ENCODE data around the gene NDUFB7. TPM values are rescaled to one million over a fixed set of nuclear protein-coding genes. Genes with fewer than 3 reads are reported as not detected.

Gene NDUFB7
- total RNA-seq, 1 donor from 2014 or later, result 400 TPM

DNA sequence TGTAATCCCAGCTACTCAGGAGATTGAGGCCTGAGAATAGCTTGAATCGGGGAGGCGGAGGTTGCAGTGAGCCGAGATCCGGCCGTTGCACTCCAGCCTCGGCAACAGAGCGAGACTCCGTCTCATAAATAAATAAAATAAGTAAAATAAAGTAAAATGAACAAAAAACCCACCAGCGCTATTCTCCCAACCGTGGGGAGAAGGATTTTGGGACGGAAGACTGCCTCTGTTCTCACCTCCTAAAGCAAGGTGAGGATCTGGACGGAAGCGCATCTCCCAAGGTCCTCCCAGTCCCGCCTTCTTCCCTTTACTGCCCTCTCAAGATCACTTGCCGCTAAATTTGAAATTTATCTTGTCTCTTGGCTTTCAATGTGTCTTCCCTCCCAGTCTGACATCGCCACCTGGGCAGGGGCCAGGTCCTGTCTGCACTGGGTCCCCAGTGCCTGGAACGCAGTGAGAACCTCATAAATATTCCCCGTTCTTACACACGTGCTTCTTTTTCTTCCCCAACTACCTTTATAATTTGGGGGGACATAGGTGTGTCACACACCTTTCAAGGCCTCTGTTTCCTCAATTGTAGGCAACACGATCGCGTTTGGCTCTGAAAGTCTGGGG, 52.5 kb downstream of the NDUFB7 start:
- no peak for DNase-seq (ENCODE audit: low read depth)
- TF ChIP-seq, protein P1, sequence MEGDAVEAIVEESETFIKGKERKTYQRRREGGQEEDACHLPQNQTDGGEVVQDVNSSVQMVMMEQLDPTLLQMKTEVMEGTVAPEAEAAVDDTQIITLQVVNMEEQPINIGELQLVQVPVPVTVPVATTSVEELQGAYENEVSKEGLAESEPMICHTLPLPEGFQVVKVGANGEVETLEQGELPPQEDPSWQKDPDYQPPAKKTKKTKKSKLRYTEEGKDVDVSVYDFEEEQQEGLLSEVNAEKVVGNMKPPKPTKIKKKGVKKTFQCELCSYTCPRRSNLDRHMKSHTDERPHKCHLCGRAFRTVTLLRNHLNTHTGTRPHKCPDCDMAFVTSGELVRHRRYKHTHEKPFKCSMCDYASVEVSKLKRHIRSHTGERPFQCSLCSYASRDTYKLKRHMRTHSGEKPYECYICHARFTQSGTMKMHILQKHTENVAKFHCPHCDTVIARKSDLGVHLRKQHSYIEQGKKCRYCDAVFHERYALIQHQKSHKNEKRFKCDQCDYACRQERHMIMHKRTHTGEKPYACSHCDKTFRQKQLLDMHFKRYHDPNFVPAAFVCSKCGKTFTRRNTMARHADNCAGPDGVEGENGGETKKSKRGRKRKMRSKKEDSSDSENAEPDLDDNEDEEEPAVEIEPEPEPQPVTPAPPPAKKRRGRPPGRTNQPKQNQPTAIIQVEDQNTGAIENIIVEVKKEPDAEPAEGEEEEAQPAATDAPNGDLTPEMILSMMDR (conservative IDR thresholded peaks at IDR 0.05; ENCODE audit: low read depth, low read length), result no peak
- H3K4me3 ChIP-seq (ENCODE audit: low read depth, low read length), result no peak overlapping the region

DNA sequence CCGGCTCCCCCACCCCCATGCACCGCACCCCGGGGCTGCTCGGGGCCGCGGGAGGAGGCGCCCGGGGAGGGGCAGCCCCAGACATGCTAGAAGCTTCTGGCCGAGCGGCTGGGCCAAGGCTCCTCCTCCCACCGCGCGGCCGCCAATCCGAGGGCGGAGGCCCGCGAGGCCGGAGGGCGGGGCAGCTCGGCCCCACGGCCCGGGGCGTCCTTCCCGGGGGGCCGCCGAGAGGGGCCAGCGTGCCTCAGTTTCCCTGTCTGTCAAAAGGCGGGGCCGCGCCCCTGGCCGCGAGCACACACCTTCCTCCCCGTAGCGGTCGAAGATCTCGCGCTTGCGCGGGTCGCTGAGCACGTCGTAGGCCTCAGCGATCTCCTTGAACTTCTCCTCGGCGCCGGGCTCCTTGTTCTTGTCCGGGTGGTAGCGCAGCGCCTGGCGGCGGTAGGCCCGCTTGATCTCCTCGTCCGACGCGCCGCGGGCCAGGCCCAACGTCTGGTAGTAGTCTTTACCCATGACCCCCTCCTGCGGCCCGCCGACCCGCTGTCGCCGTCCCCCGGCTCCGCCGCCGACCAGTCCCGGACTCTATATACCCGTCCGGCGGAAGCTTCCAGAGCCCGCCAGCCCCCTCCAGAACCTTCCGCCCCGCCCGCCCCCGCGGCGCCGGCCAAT, 53.9 kb downstream of the NDUFB7 start, which contains the start of gene DNAJB1:
Gene DNAJB1 (minus strand): TSS at position 558 of the 666 bp plus-strand sequence. CDS start 48 bp downstream, at position 510.
- TF ChIP-seq, protein P1 (conservative IDR thresholded peaks at IDR 0.05; ENCODE audit: low read depth, low read length), result no peak
- no peak for DNase-seq (ENCODE audit: low read depth)
- H3K4me3 ChIP-seq (ENCODE audit: low read depth, low read length), result peak within 1 kb of the TSS; percentile 82

DNA sequence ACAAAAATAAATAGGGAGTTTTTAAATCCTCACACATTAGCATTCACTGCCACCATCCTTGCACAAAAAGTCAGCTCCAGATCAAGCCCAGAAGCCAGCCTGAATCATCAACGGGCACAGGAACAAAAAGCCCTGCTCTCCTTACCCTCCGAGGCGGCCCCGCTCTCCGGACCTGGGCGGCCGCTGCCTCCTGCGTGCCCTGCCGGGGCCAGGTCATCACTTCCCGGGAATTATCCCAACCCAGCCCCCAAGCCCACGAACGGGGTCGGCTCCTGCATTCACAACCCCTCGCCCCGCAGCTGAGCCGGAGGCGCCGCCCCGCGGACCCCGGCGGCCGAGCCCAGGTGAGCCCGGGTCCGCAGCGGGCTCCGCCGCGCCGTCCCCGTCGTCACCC, 54.4 kb downstream of the NDUFB7 start:
- H3K4me3 ChIP-seq (ENCODE audit: low read depth, low read length), result peak overlapping the region; percentile 82
- TF ChIP-seq, protein P1 (conservative IDR thresholded peaks at IDR 0.05; ENCODE audit: low read depth, low read length), result no peak
- DNase-seq (ENCODE audit: low read depth), result no peak

DNA sequence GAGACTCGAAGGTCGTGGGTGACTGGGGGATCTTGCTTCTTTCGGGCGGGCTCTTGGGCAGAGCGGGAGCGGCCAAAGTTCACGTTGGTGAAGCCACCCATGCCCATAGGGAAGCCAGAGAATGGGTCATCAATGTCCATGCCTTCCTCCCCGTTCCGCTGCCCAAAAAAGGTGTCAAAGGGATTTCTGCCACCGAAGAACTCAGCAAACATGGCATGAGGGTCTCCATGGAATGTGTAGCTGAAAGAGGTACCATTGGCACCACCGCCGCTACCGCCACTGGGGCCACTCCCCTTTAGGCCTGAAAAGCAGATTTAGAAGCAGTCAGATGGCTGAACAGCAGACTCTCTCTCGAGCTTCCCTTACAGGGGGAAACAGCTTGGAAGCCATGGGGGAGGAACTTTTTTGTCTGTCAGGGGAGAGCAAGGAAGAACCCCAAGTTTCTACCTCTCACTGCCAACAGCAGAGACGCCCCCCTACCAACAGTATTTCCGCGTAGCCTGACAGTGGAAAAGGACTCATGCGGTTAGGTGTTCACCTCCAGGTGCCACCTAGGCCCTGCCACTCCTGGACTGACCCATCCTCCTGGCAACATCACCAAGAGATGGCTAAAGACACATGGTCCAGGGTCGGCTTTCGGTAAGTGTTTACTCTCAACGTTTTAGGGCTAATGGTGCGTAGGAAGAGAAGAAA, 55.0 kb downstream of the NDUFB7 start:
- TF ChIP-seq, protein P1 (conservative IDR thresholded peaks at IDR 0.05; ENCODE audit: low read depth, low read length), result no peak
- DNase-seq (ENCODE audit: low read depth), result no peak
- H3K4me3 ChIP-seq (ENCODE audit: low read depth, low read length), result peak overlapping the region; percentile 82

Other genes with a start within 250 kb of the NDUFB7 start
- 37.5 and 76.3 TPM in 2 replicates for gene ADGRE5, start 190.6 kb downstream of the NDUFB7 start, total RNA-seq
- 113 and 255 TPM in 2 replicates for gene DDX39A, start 152.7 kb downstream of the NDUFB7 start, total RNA-seq
- gene PKN1, start 138.8 kb downstream of the NDUFB7 start, total RNA-seq, result 153 and 164 TPM in 2 replicates
- gene PTGER1, start 96.7 kb downstream of the NDUFB7 start, total RNA-seq, result 4.5 and 16.4 TPM in 2 replicates
- 208 and 218 TPM in 2 replicates for gene GIPC1, start 75.9 kb downstream of the NDUFB7 start, total RNA-seq
- 83.3 and 116 TPM in 2 replicates for gene DNAJB1, start 53.7 kb downstream of the NDUFB7 start, total RNA-seq
- gene TECR, start 42.5 kb downstream of the NDUFB7 start, total RNA-seq, result 57.7 and 95.3 TPM in 2 replicates
- gene CLEC17A, start 11.0 kb upstream of the NDUFB7 start, total RNA-seq, result not detected in 2 replicates
- not detected in 2 replicates for gene ADGRE3, start 102.8 kb upstream of the NDUFB7 start, total RNA-seq
- 5.7 and 6.3 TPM in 2 replicates for gene ZNF333, start 118.0 kb upstream of the NDUFB7 start, total RNA-seq
- under 0.01 and 0.12 TPM in 2 replicates for gene ADGRE2, start 206.5 kb upstream of the NDUFB7 start, total RNA-seq